Activated gamma-delta T cell treated with Interleukin-2 at 50 U/mL for 16 hours (primary cell): Measurements from ENCODE around the gene CDC73.

Experiments
- DNase-seq: peaks from one replicate; pipeline ENCODE4 v3.0.0-alpha.2; 2020

The CDC73 gene

GRCh38 chr1:193121616-193122593 lies at the start of gene CDC73:
CDC73 (plus strand) TSS chr1:193122031; CDS start chr1:193122201, 170 bp downstream.
- peak; percentile 99 for DNase-seq

GRCh38 chr1:193077991-193078390 lies 43.8 kb upstream of the CDC73 start:
- no peak for DNase-seq

DNA sequence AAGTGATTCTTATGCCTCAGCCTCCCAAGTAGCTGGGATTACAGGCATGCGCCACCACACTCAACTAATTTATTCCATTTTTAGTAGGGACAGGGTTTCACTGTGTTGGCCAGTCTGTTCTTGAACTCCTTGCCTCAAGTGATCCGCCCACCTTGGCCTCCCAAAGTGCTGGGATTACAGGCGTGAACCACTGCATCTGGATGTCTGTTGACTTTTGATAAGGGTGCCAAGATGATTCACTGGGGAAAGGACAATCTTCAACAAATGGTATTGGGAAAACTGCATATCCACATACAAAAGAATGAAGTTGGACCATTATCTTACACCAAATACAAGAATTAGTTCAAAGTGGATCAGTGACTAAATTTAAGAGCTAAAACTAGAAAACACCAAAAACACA lies 42.6 kb upstream of the CDC73 start:
- no peak for DNase-seq

DNA sequence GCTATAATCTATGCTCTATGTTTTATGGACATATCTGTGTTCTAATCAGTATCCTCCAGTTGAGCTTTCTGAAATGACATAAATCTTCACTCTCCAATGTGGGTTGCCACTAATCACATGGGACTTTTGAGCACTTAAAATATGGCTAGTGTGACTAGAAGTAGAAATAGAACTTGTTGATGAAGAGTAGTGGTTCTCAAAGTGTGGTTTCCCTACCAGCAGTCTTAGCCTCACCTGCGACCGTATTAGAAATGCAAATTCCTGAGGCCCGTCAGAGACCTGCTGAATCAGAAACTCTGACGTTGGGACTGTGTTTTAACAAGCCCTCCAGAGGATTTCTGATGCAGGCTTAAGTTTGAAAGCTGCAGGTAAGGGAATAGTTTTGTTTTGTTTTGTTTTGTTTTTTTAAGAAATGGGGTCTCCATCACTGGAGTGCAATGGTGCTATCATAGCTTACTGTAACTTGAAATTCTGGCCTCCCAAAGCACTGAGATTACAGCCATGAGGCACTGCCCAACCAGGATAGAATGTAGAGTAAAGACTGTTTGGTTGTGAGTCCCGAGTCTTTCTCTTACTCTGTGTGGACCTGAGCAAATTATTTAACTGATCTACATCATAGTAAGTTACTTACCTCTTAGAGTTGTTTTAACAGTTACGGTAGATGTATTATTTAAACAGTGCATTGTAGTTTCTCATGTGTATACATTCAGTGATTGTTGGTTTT lies 38.3 kb upstream of the CDC73 start:
- DNase-seq: no peak

DNA sequence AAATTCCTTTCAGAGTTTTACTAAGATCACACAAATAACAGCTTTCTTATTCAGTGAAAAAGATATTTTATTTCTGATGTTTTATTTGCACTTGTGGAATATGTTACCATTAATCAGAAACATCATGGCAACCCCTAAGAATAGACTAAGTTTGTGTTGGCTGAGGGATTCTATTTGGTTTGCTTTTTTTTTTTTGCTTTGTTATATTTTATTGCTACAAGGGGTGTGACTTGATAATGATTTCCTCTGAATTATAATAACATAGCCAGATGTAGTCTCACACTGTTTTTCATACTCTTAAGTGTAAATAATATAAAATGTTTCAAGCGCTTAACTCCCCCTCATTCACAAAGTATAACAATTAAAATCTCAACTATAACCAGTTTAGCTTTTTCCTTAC lies 36.6 kb upstream of the CDC73 start:
- DNase-seq: no peak

GRCh38 chr1:193086342-193086741 lies 35.5 kb upstream of the CDC73 start:
- DNase-seq: no peak

- DNase-seq: no peak
Observed at GRCh38 chr1:193087893-193088292, 33.9 kb upstream of the CDC73 start.

DNA sequence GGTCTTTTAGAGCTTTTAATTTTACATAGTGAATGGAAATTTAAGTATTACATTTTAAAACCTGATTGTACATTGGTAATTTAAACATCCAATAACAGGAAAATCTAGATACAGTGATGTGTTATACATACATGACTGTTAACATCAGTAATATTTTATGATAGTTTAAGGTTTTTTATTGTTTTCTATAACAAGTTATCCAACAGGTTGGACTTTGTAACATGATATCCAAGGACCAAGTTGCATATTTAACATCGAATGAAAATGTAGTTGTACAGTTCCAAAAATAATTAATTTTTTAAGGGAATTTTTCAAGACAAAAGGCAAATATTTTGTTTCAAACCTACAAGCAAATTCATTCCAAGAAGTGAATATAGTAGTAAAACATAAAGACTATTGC lies 31.0 kb upstream of the CDC73 start:
- no peak for DNase-seq

GRCh38 chr1:193094112-193094511 lies 27.7 kb upstream of the CDC73 start:
- DNase-seq: no peak

DNA sequence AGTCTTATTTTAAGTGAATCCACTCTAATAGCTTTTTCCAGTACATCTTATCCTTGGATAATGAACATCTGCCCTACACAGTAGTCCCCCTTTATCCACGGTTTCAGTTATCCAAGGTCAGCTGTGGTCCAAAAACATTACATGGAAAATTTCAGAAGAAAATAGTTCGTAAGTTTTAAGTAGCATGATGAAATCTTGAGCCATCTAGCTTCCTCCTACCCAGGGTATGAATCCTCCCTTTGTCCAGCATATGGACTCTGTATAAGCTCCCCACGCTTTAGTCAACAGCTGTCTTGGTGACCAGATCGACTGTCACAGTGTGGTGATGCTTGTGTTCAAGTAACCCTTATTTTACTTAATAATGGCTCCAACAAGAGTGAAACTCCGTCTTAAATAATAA lies 19.2 kb upstream of the CDC73 start:
- DNase-seq: no peak

GRCh38 chr1:193103759-193104501 lies 17.9 kb upstream of the CDC73 start:
- DNase-seq: no peak

DNA sequence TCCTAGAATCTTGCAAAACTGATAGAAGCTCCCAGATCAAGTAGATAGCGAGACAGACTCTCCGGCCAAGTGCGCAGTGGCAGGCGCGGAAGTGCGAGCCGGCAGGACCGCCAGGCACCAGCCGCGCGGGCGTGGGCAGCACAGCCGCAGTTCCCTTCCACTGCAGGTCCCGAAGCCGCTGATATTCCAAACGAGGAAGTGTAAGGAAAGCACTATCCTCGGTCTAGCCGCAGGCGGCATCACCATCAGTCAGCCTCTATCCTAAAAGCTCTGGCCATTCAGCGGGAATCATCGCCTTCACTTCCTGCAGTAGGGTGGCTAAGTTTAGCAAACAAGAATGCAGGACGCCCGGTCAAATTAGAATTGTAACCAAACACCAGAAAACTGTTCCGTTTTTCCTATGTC lies 17.3 kb upstream of the CDC73 start:
- DNase-seq: no peak

GRCh38 chr1:193104907-193105820 lies 16.7 kb upstream of the CDC73 start, which contains the start of gene GLRX2:
GLRX2 (minus strand) TSS chr1:193105414; CDS start chr1:193105382, 32 bp downstream.
- peak; percentile 59 for DNase-seq

DNA sequence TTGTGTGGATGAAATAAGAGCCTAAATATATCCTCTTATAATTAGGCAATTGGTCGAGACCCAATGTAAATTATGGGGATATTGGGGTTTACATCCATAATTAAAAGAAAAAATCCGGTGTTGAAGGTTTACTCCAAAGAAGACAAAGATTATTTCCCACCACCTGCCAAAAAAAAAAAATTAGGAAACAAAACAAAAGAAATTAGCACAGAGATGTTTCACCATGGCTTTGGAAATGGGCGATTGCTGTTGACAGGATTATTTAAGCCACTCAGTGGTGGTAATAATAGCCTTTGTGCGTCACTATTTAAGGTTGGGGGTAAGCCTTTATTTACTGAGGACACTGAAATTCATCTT lies 16.0 kb upstream of the CDC73 start:
- no peak for DNase-seq

DNA sequence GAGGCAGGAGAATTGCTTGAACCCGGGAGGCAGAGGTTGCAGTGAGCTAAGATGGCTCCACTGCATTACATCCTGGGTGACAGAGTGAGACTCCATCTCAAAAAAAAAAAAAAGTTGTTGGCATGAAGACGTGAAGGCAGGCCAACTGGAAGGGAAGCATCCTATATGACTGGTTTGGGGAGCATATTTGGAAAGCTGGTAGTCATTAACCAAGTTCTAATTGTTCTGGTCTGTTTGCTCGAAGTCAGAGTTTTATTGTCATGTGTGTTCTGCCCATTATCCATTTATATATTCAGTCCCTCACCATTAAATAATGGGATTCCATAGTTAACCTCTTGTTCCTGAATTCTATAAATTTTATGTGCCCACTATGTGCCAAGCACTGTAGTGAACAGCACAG lies 13.4 kb upstream of the CDC73 start:
- DNase-seq: no peak

GRCh38 chr1:193109619-193110018 lies 12.2 kb upstream of the CDC73 start:
- no peak for DNase-seq

- no peak for DNase-seq
Observed at GRCh38 chr1:193110246-193110645, 11.6 kb upstream of the CDC73 start.

DNA sequence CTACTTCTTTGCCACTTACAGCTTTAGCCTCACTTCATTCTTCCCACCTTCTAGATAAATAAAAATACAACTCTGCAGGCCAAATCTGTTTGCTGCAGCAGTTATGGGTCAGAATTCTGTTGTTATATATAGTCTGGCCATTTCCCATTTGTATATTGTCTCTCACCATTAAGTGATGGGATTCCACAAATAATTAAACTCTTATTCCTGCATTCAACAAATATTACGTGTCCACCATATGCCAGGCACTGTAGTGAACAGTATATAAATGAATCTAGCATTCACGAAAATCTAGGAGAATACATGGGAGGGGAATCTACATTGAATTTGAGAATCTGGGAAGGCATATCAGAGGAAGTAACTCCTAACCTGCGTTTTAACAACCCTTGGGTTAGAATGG lies 11.0 kb upstream of the CDC73 start:
- DNase-seq: no peak

- DNase-seq: no peak
Observed at GRCh38 chr1:193111641-193112090, 10.2 kb upstream of the CDC73 start.

- DNase-seq: no peak
Observed at GRCh38 chr1:193113258-193113991, 8.4 kb upstream of the CDC73 start.

DNA sequence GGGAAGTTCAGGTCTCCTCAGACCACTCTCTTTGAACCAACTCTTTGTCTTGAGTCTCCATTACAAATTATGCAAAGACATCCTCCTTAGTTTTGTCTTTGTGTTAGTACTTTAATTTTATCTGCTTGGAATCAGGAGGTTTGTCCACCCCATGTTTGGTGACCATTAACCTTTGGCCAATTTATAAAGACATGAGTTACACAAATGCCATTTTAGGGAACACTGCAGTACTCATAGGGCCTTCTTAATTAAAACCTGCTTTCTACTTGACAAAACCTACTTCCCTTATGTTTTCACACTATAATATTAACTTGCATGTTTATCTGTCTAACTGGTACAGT lies 7.9 kb upstream of the CDC73 start:
- DNase-seq: no peak
